GM18511 (cell line): ENCODE results near the gene ASB18.

Source experiments
- ATAC-seq: cut with Tn5 transposase; IDR thresholded peaks from one replicate; pipeline ENCODE4 v1.9.1; 2021; ENCODE audit warnings: mild to moderate bottlenecking, moderate library complexity; ENCODE audit not compliant: unreplicated experiment

The ASB18 gene

DNA sequence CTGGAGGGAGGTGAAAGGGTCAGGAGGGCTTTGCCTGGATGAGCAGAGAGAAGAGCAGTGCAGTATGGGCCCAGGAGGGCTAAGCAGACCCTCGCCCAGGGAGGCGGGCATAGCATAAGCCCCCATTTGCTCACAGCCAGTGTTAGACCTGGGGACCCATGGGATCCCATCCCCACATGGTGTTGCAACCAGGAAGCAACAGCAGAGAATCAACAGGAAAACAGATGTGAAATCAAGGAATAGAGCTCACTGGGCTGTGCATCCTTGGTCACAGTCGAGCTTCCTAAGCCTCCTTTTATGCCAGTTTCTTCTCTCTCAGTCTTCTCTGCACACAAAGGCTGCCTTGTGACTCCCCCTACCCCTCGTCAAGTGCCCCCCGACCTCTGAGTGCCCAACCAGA, 19.9 kb downstream of the ASB18 start:
- ATAC-seq, result no peak

DNA sequence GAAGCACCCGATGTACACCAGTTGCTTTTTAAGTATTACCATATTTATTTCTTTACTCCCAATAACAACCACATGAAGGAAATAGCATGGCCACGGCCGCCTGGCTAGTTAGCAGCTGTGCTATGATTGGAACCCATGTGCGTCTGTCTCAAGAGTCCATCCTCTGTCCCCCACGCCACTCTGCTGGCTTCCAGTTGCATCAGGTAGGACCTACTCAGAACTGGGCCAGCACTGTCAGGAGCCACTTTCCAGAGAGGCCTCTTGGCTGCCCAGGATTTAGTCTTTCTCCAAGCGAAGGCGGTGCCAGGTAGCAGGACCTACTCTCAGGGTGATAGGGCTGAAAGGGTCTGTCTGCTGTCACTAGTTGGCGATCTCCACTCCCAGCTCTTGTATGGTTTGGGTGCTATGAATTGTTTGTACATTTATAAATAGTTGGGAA, 22.1 kb downstream of the ASB18 start:
- ATAC-seq, result no peak

DNA sequence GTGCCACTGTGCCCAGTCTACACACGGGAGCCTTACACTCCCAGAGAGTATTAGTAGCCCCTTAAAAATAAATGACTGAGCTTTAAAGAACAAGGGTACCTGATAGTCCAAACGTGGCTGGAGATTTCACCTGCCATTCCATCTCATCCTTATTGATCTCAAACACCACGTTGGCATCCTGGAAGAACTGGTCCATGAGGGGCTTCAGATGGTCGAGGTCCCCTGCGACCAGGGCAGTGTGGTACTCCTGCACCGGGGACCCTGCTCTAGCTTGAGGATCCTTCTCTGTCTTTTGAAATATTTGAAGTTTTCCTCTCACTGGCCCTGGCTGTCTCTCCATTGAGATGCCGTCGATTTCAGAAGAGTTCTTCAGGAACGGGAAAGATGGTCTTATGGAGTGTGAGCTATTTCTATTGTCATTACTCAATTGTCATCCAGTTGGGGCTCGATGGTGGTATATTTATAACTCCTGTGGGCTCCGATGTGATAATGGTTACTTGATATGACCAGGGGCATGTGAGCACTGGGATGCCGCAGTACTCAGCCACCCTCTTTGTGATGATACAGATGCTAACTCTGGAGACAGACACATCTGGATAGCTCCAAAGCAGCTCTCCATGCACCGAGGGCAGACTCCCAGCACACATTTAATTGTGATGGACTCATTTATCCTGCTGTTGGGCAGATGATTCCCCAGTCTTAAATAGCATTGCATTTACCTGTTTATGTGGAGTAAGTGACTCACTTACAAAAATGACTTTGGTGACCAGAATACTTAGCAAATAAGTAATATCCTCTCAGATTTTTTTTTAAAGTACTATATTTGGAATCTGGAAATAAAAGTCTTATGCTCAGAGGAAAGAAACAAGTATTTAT, 22.8 kb downstream of the ASB18 start:
- no peak for ATAC-seq

DNA sequence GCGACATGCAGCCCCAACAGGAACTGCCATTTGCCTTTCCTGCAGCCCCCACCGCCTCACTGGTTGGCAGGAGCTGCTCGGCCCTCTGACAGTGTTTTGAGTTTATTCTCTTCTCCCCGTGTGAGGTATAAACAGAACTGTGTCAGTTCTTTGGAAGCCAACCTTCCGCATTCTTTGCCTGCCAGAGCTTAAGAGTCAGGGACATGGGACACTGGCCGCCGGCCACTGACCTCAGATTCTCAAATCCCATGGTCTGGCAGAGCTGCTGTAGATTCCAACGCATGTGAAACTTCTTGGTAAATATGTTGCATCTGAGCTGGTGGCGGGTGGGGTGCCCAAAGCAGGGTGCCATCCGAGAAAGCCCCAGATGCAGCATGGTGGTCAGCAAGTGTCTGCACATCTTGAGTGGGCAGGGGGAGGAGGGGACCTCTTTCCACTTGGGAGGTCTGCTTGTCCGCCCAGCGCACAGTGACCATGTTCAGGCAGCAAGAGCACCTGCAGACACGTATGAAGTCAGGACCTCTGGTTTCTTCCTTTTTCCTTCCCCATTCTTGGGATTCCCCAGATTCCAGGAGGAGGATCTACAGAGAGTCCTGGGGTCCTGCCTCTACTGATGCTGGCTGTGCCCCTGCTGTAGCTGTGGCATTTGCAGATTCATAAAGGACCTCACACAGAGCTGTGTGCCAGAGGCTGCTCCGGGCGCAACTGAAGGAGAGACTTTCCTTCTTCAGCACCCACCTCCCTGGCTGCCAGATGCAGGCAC, 23.8 kb downstream of the ASB18 start:
- no peak for ATAC-seq

GRCh38 chr2:236239276-236240065, 24.7 kb downstream of the ASB18 start:
- ATAC-seq, result no peak

GRCh38 chr2:236238751-236239150, 25.5 kb downstream of the ASB18 start:
- ATAC-seq, result no peak

DNA sequence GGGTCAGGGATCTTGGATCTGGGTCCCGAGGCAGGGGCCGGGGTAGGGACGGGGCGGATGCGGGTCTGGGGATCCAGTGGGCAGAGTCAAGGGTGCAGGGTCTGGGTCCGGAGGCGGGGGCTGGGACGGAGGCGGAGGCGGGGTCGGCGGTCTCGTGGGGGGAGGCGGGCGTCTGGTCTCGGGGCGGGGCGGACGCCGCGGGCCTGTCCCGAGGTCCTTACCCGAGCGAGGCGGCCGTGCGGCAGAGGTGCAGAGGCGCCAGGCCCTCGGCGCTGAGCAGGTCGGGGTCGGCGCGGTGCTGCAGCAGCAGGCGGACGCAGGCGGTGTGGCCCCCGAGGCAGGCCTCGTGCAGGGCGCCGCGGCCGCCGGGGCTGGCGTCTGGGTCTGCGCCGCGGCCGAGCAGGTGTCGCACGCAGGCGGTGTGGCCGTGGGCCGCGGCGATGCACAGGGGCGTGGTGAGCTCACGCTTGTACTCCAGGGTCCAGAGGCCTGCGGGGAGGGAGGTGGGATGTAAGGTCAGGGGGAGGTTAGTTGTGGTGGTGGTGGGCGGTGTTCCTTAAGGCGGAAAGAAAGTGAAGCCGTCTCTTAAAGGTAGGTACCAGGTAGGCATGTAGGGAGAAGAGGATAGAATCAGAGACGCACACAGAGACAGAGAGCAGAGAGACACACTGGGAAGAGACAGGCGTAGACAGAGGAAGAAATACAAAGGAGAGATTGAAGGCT, 26.6 kb downstream of the ASB18 start:
- ATAC-seq, result no peak

DNA sequence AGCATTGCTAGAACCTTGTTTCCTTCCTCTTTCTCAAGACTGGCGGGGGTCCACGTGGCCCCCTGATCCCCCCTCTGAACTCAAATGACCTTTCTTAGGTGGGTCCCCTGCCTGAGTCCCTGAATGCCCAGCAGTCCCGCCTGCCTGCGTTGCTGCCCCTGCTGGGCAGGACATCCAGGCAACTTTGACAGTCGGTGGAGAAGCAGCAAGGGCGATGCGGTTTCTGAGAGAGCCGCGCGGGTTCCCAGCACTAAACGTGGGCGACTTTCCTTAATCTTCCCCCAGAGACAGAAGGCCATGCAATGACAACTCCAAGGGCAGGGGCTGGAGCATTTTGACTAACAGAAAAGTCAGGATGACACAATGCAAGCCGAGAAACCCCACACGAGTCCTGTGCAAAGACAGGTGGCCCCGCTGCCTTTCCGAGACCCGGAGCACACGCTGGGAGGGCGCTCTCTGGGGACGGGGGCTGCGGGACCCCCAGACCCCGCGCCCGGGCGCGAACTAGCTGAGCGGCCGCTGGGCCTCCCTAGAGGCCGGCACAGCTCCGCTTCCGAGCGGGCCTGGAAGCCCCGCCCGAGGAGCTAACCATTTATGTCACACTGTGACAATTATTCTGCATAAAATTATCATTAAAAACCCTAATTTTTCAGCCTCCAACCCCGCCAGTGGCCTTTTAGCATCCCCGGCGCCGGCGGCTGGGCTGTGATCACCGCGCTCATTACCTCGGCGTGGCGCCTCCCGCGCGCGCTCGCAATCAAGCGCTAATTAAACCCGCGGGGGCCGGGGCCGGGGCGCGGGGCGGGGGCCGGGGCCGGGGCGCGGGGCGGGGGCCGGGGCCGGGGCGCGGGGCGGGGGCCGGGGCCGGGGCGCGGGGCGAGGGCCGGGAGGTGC, 27.4 kb downstream of the ASB18 start:
- ATAC-seq, result no peak

DNA sequence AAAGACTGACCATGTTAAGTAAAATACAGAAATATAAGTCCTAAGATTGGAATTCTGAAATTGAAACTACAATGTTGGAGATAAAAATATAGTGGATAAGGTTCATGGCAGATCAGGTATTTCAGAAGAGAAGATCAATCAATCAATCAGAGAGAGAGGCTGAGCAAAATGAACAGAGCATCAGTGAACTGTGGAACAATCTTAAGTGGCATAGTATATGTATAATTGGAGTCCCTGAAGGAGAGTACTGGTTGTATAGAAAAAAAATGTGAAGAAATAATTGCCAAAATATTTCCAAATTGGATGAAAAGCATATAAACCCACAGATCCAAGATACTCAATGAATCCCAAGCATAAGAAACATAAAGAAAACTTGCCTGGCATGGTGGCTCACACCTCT, 35.0 kb downstream of the ASB18 start:
- no peak for ATAC-seq

GRCh38 chr2:236223675-236224074, 40.5 kb downstream of the ASB18 start:
- no peak for ATAC-seq

DNA sequence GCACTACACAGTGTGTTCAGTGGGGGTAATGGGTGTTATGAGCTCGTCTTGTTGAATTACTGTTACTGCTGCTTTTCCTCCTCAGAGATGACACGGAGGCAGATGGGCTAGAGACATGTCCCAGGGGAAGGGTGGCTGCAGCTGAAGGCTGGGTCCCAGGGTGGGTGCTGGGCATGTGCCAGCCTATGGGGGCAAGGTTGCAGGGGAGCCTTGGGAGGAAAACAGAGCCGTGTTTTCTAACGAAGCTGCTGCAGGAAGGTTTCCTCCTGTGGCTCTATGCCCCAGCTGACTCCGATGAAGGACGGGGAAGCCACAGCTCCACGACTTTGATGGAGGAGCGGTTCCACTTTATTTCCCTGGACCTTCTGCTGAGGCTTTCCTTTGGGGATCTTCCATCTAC, 42.4 kb downstream of the ASB18 start:
- ATAC-seq, result no peak

DNA sequence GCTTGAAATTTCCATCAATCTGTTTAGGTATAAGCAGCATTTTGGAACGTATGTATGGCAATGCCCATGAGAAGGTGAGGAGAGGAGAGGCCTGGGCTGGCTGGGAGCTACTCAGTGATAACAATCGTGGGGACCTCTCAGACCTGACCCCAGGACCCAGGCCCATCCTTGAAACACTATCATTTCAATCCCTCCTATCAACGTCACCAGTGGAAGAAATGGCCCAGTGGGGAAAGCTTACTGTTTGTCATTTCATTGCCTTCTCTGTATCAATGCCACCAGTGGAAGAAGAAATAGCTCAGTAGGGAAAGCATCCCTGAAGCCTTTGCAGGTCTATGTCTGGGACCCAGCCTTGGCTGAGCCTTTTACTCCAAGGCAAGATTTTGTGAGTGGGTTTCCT, 44.8 kb downstream of the ASB18 start:
- no peak for ATAC-seq

DNA sequence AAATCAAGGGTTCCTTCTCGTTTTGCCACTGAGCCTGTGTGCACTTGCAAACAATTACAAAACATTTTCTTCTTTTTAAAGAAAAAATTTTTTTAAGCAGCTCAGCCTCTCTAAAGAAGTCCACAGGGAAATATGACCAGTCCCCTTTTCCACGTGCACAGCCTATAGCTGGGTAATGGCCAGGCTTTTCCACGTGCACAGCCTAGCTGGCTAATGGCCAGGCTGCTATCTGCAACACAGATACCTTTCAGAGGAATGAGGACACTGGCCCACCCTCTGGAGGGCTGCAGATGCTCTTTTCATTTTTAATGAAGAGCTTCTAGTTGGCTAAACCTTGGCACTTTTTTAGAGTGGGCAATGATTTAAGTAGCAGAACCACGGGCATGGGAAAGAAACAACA, 46.3 kb downstream of the ASB18 start:
- no peak for ATAC-seq

- no peak for ATAC-seq
These were observed 47.5 kb downstream of the ASB18 start for GRCh38 chr2:236216711-236217110.

GRCh38 chr2:236215761-236216333, 48.4 kb downstream of the ASB18 start:
- no peak for ATAC-seq

GRCh38 chr2:236215196-236215595, 49.0 kb downstream of the ASB18 start:
- ATAC-seq, result no peak

GRCh38 chr2:236214376-236214995, 49.7 kb downstream of the ASB18 start:
- ATAC-seq, result no peak

DNA sequence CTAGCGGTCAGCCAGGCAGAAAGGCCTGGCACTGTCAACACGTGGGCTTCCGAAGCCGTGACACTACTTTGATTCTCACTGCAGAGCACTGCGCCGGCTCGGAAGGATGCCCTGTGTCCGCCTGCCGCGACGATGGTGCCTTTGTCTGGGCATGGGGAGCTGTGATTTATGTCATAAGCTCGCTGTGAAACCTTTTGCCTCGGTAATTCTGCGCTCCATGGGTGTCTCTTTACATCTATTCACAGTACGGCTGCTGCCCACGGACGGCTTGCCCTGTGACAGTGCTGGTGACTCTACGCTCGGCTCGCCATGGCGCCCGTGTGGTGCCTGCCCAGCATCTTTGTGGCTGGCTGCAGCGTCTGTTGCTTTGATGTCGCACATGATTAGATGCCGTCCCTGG, 52.9 kb downstream of the ASB18 start:
- ATAC-seq, result no peak

DNA sequence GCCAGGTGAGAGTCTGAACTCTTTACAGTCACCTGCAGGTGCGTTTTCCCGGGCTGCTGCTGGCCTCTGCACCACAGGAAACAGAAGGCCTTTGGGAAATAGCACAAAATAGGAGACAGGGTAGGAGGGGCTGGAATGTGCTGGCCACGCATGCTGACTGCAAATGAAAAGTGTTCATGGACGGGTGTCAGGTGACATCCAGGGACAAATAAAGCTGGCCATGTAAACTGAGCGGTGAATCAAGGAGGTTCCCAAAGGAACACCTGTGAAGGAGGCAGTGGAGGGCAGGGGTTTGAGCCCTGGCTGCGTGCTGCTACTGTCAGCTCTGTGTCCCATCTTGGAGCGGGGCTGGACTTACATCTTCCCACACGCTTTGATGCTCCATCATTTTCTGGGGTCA, 53.7 kb downstream of the ASB18 start:
- ATAC-seq, result no peak
